IMR-90 (cell line): ENCODE measurements around the gene LUC7L3. TPM values are rescaled to one million over a fixed set of nuclear protein-coding genes. Genes with fewer than 3 reads are reported as not detected.
A peak's percentile ranks its signal among the peaks of the same experiment; 100 is the strongest.

Experiments
- ATAC-seq: fragments of 200-7000 bp; cut with Tn5 transposase; 2 replicates; pipeline ENCODE4 v1.9.1; 2020; ENCODE audit warnings: low read depth, mild to moderate bottlenecking, moderate library complexity
- BruUV-seq: library from RNA; stranded (reverse); fragments of 400-500 nt; replicated peaks from 2 replicates; lab custom pipeline; 2021; lab: Mats Ljungman, UMichigan
- CTCF ChIA-PET: fragments of 300-600 bp; formaldehyde crosslinking; extraction: SDS; loops from one replicate; lab custom pipeline; 2021; ENCODE audit warnings: antibody characterized with exemption; lab: Yijun Ruan, JAX
- POLR2A ChIA-PET: fragments of 300-600 bp; sonication (Branson Sonifier 250); formaldehyde crosslinking; loops from one replicate; lab custom pipeline; 2022; ENCODE audit warnings: antibody characterized with exemption; ENCODE audit not compliant: unreplicated experiment; lab: Charles Lee
- DNase-seq: peaks from one replicate; pipeline ENCODE4 v3.0.0; 2013
- H2AFZ ChIP-seq: replicated peaks from 2 replicates; pipeline ENCODE3; 2013; ENCODE audit warnings: low read length, mild to moderate bottlenecking; ENCODE audit not compliant: poor library complexity
- H2AK5ac ChIP-seq: 2 replicates; pipeline ENCODE4 v1.6.1; 2013; ENCODE audit warnings: low read depth, low read length, inconsistent platforms
- H2AK9ac ChIP-seq: replicated peaks from 2 replicates; pipeline ENCODE3; 2013; ENCODE audit warnings: mild to moderate bottlenecking, low read depth, low read length, moderate library complexity; ENCODE audit not compliant: poor library complexity
- H2BK120ac ChIP-seq: 2 replicates; pipeline ENCODE4 v1.6.1; 2013; ENCODE audit warnings: low read depth, low read length, inconsistent platforms
- H2BK15ac ChIP-seq: 3 replicates; pipeline ENCODE4 v1.6.1; 2013; ENCODE audit warnings: low read depth, low read length, inconsistent platforms
- H2BK20ac ChIP-seq: 2 replicates; pipeline ENCODE4 v1.6.1; 2013; ENCODE audit warnings: low read depth, mild to moderate bottlenecking, inconsistent platforms, low read length, moderate library complexity
- H2BK5ac ChIP-seq: 2 replicates; pipeline ENCODE4 v1.6.1; 2013; ENCODE audit warnings: mild to moderate bottlenecking, low read depth, low read length, inconsistent platforms; ENCODE audit not compliant: poor library complexity, severe bottlenecking
- H3K14ac ChIP-seq: replicated peaks from 2 replicates; pipeline ENCODE4 v1.6.1; 2013; ENCODE audit warnings: low read depth, low read length, inconsistent platforms
- H3K18ac ChIP-seq: 2 replicates; pipeline ENCODE4 v1.6.1; 2013; ENCODE audit warnings: low read depth, low read length, control low read depth
- H3K23ac ChIP-seq: 2 replicates; pipeline ENCODE4 v1.6.1; 2013; ENCODE audit warnings: low read depth, low read length, inconsistent platforms
- H3K27ac ChIP-seq: 2 replicates; pipeline ENCODE4 v1.5.1; 2013; ENCODE audit warnings: mild to moderate bottlenecking, control low read depth, low read length; ENCODE audit not compliant: insufficient read depth
- H3K27me3 ChIP-seq: 2 replicates; pipeline ENCODE4 v1.6.1; 2013; ENCODE audit warnings: low read length; ENCODE audit not compliant: control insufficient read depth, insufficient read depth
- H3K36me3 ChIP-seq: 2 replicates; pipeline ENCODE4 v1.6.1; 2013; ENCODE audit warnings: low read length, mixed read lengths; ENCODE audit not compliant: control insufficient read depth, insufficient read depth
- H3K4ac ChIP-seq: 2 replicates; pipeline ENCODE4 v1.6.1; 2013; ENCODE audit warnings: low read depth, low read length, inconsistent platforms
- H3K4me1 ChIP-seq: 2 replicates; pipeline ENCODE4 v1.6.1; 2013; ENCODE audit warnings: low read length, mixed read lengths; ENCODE audit not compliant: control insufficient read depth, insufficient read depth
- H3K4me2 ChIP-seq: 2 replicates; pipeline ENCODE4 v1.6.1; 2013; ENCODE audit warnings: low read depth, mild to moderate bottlenecking, control low read depth, low read length, moderate library complexity
- H3K4me3 ChIP-seq: 2 replicates; pipeline ENCODE4 v1.5.1; 2013; ENCODE audit warnings: low read depth, mild to moderate bottlenecking, control low read depth, low read length, moderate library complexity; ENCODE audit not compliant: insufficient read depth
- H3K56ac ChIP-seq: 2 replicates; pipeline ENCODE4 v1.6.1; 2013; ENCODE audit warnings: low read length, inconsistent platforms; ENCODE audit not compliant: insufficient read depth; ENCODE audit errors: extremely low read depth
- H3K79me1 ChIP-seq, 2 experiments: 2 replicates each; pipeline ENCODE4 v1.6.1; 2013; ENCODE audit warnings: low read length in 2 of 2, inconsistent platforms in 1 of 2, low read depth in 1 of 2
- H3K9ac ChIP-seq: 2 replicates; pipeline ENCODE4 v1.6.1; 2013; ENCODE audit warnings: low read depth, low read length, control low read depth
- H3K9me1 ChIP-seq: 2 replicates; pipeline ENCODE4 v1.6.1; 2013; ENCODE audit warnings: low read length, inconsistent platforms; ENCODE audit not compliant: insufficient read depth
- H3K9me3 ChIP-seq: 2 replicates; pipeline ENCODE4 v1.6.1; 2013; ENCODE audit warnings: low read length; ENCODE audit not compliant: control insufficient read depth, insufficient read depth
- H4K20me1 ChIP-seq: 2 replicates; pipeline ENCODE4 v1.6.1; 2013; ENCODE audit warnings: low read length, inconsistent platforms; ENCODE audit not compliant: insufficient read depth
- H4K5ac ChIP-seq: 2 replicates; pipeline ENCODE4 v1.6.1; 2013; ENCODE audit warnings: mild to moderate bottlenecking, low read depth, low read length, control low read depth
- H4K8ac ChIP-seq, 2 experiments: 2 replicates each; pipeline ENCODE4 v1.6.1; 2013; ENCODE audit warnings: low read depth in 2 of 2, low read length in 2 of 2, control low read depth in 1 of 2, inconsistent platforms in 1 of 2
- H4K91ac ChIP-seq: 2 replicates; pipeline ENCODE4 v1.6.1; 2013; ENCODE audit warnings: low read depth, low read length, inconsistent platforms; ENCODE audit not compliant: insufficient read depth
- BHLHE40 ChIP-seq: fragments of 150-350 bp; IDR thresholded peaks from 2 replicates; pipeline ENCODE4 v1.6.1; 2016; ENCODE audit warnings: mild to moderate bottlenecking, low read depth, low read length
- CHD1 ChIP-seq: IDR thresholded peaks from 2 replicates; pipeline ENCODE4 v1.6.1; 2012; ENCODE audit warnings: low read depth, low read length, improper control_type of control experiment
- FOS ChIP-seq: fragments of 150-350 bp; IDR thresholded peaks from 2 replicates; pipeline ENCODE4 v1.6.1; 2016; ENCODE audit warnings: low read depth, low read length
- NFE2L2 ChIP-seq: fragments of 150-350 bp; IDR thresholded peaks from 2 replicates; pipeline ENCODE4 v1.6.1; 2016; ENCODE audit warnings: low read depth, mild to moderate bottlenecking, low read length
- RAD21 ChIP-seq: IDR thresholded peaks from 2 replicates; pipeline ENCODE4 v1.6.1; 2012; ENCODE audit warnings: low read length, improper control_type of control experiment
- RFX5 ChIP-seq: IDR thresholded peaks from 2 replicates; pipeline ENCODE4 v1.8.0; 2012; ENCODE audit warnings: low read depth, mild to moderate bottlenecking, low read length, moderate library complexity
- SMC3 ChIP-seq: fragments of 150-350 bp; IDR thresholded peaks from 2 replicates; pipeline ENCODE4 v1.6.1; 2016; ENCODE audit warnings: low read depth, mild to moderate bottlenecking, antibody characterized with exemption, low read length, moderate library complexity
- WGBS, 2 experiments: methylation state at CpG; one replicate each; pipeline versions ENCODE4 v1.1.5 to v1.1.7; 2013; ENCODE audit warnings: missing lambda C conversion rate in 2 of 2; ENCODE audit not compliant: insufficient read length in 1 of 2; ENCODE audit errors: extremely low coverage in 2 of 2; 5-methylcytosine and 5-hydroxymethylcytosine counted together
- dilution Hi-C: fragments of 300-500 bp; cut with HindIII; formaldehyde crosslinking; loops from one replicate; pipeline ENCODE4 v1.14.3; 2018; ENCODE audit warnings: low sequenced_read_pairs; ENCODE audit not compliant: unreplicated experiment
- in situ Hi-C: fragments of 300-500 bp; cut with MboI; formaldehyde crosslinking; loops from 3 replicates; pipeline ENCODE4 v1.14.3; 2019; ENCODE audit warnings: low sequenced_read_pairs, inconsistent platforms, mixed read lengths
- intact Hi-C: fragments of 100-400 bp; cut with micrococcal nuclease; formaldehyde crosslinking; loops from 2 replicates; pipeline ENCODE4 v1.10.0; 2022
- polyA plus RNA-seq, 3 experiments: library from polyadenylated mRNA; depleted of rRNA; stranded (reverse); fragments of >200 nt; gene quantifications; 2 replicates each; pipeline ENCODE4 v1.2.3, GENCODE V29; 2012; ENCODE audit warnings: low replicate concordance in 1 of 3
- total RNA-seq: library from RNA; depleted of rRNA; stranded (reverse); fragments of >200 nt; gene quantifications from 2 replicates; pipeline ENCODE4 v1.2.3, GENCODE V29; 2012
- TF ChIP-seq, protein P1 (sequence below): conservative IDR thresholded peaks from 2 replicates; pipeline ENCODE4 v1.5.1; 2012; ENCODE audit warnings: mild to moderate bottlenecking, low read depth, low read length, improper control_type of control experiment

The LUC7L3 gene
- total and polyA plus RNA-seq, 2 of the 4 experiments (the other 2 are of a cell fraction): 17.7 to 44.7 TPM

DNA sequence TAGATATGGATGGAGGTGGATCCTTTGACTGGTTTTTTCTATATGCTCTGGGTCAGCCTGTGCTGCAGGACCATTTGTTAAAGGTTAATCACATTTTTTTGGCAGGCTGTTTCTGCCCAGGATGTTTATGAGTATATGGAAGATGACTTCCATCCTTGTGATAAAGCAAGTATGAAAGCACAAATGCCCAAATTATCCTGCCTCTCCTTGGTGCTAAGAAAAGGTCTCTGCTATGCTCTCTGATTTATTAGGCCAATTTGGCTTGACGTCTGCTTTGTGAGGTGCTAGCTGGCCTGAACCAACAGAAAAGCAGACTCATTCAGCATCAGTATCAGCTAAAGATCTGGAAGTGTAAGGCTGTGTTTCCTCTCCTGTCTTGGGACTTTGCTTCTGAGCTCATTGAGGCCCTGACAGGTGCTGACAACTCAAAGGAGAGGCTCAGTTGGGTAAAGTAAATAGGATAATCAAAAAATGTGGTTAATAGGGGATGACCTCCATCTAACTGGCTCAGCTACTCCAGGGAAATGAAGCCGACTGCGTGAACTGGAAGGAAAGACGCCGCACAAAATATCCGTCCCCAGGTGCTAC is 26.9 kb upstream of the LUC7L3 start:
- Histone ChIP-seq H3K4me3 (no peak overlapping the region), H3K9ac (peak overlapping the region; percentile 51; the same call in 1 of the 2 replicates), H2BK20ac (peak overlapping the region; percentile 66), H3K36me3 (peaks cover 17% of the 10 kb centered on the region), H2BK5ac (peak overlapping the region; percentile 91), H3K4ac (peak overlapping the region; percentile 87), H3K23ac (peak overlapping the region; percentile 53; the same call in 1 of the 2 replicates), H2AK5ac (peak overlapping the region; percentile 86; the same call in 1 of the 2 replicates), H4K20me1 (peaks cover 4% of the 10 kb centered on the region; the same call in 1 of the 2 replicates), H2BK15ac (peak overlapping the region; percentile 92; the same call in 2 of the 3 replicates), H4K8ac (peak overlapping the region in 1 of 2 experiments; percentile 60; a peak in 2 of 4 replicates), H3K79me1 (peaks cover 0 to 26% of the 10 kb centered on the region in 2 experiments; a peak in 2 of 4 replicates), H3K9me1 (peaks cover 28% of the 10 kb centered on the region), H3K56ac (peak overlapping the region; percentile 26; the same call in 1 of the 2 replicates), H3K27ac (peak overlapping the region; percentile 88; the same call in 1 of the 2 replicates), H3K9me3 (no peaks in the 10 kb centered on the region), H3K4me1 (peaks cover 43% of the 10 kb centered on the region), H3K27me3 (no peaks in the 10 kb centered on the region), H3K4me2 (peak overlapping the region; percentile 61), H3K18ac (peak overlapping the region; percentile 97), H2AK9ac (peak overlapping the region; percentile 74), H2BK120ac (peak overlapping the region; percentile 76), H4K5ac (peak overlapping the region; percentile 68), H2AFZ (peak overlapping the region; percentile 5), H3K14ac (peak overlapping the region; percentile 75), H4K91ac (peak overlapping the region; percentile 28)
- in situ Hi-C loops: loop anchor here (5.0 to 10.0 kb wide), 2 partner anchors 145 to 208 kb away; partner anchors contain the start of gene SPATA20
- dilution Hi-C loops: no loop called here
- intact Hi-C loops: no loop called here
- ChIA-PET CTCF (interaction anchor here (0.6 to 2.4 kb wide), 2 partner anchors 142 to 209 kb away, joined by 4 to 9 read pairs; no protein-coding TSS in a partner anchor), POLR2A (no interaction called here)
- DNase-seq (no peak), ATAC-seq (no peak)
- 87% methylated on average over 3 of the region's 6 CpGs; no CpG with 5 or more reads in 1 of the 2 experiments for WGBS, 2 experiments
- no TSS peak for BruUV-seq
- TF ChIP-seq CHD1: no peak
- TF ChIP-seq RFX5: no peak
- TF ChIP-seq, protein P1, sequence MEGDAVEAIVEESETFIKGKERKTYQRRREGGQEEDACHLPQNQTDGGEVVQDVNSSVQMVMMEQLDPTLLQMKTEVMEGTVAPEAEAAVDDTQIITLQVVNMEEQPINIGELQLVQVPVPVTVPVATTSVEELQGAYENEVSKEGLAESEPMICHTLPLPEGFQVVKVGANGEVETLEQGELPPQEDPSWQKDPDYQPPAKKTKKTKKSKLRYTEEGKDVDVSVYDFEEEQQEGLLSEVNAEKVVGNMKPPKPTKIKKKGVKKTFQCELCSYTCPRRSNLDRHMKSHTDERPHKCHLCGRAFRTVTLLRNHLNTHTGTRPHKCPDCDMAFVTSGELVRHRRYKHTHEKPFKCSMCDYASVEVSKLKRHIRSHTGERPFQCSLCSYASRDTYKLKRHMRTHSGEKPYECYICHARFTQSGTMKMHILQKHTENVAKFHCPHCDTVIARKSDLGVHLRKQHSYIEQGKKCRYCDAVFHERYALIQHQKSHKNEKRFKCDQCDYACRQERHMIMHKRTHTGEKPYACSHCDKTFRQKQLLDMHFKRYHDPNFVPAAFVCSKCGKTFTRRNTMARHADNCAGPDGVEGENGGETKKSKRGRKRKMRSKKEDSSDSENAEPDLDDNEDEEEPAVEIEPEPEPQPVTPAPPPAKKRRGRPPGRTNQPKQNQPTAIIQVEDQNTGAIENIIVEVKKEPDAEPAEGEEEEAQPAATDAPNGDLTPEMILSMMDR: no peak
- TF ChIP-seq RAD21: no peak
- no peak for TF ChIP-seq SMC3
- TF ChIP-seq BHLHE40: no peak
- no peak for TF ChIP-seq NFE2L2
- no peak for TF ChIP-seq FOS
